Karpas-422 (cell line): ENCODE results near the gene SLC25A10. TPM values are rescaled to one million over a fixed set of nuclear protein-coding genes. Genes with fewer than 3 reads are reported as not detected.
"Not testable (repeated sequence)": the region's sequence is repeated elsewhere in the genome, so short reads cannot be mapped to it uniquely, and the experiment has no call there.

Experiments used
- DNase-seq: peaks from one replicate; pipeline ENCODE4 v3.0.0-alpha.2; 2015
- H2AFZ ChIP-seq: fragments of 200-600 bp; sonication (generic); 2 replicates; pipeline ENCODE4 v1.6.1; 2014; ENCODE audit warnings: antibody characterized with exemption, low read length, mixed read lengths
- H3K27ac ChIP-seq: fragments of 200-600 bp; sonication (generic); 2 replicates; pipeline ENCODE4 v1.5.1; 2014; ENCODE audit warnings: mild to moderate bottlenecking, low read length, moderate library complexity
- H3K27me3 ChIP-seq: fragments of 200-600 bp; sonication (generic); 2 replicates; pipeline ENCODE4 v1.6.1; 2014; ENCODE audit warnings: low read length, mixed read lengths
- H3K36me3 ChIP-seq: fragments of 200-600 bp; sonication (generic); 2 replicates; pipeline ENCODE4 v1.6.1; 2014; ENCODE audit warnings: low read length, mixed read lengths; ENCODE audit not compliant: insufficient read depth
- H3K4me1 ChIP-seq: fragments of 200-600 bp; sonication (generic); 2 replicates; pipeline ENCODE4 v1.6.1; 2014; ENCODE audit warnings: mild to moderate bottlenecking, low read length, mixed read lengths
- H3K4me2 ChIP-seq: fragments of 200-600 bp; sonication (generic); 2 replicates; pipeline ENCODE4 v1.6.1; 2014; ENCODE audit warnings: low read length, low read depth, mild to moderate bottlenecking; ENCODE audit not compliant: poor library complexity, severe bottlenecking
- H3K4me3 ChIP-seq: fragments of 200-600 bp; sonication (generic); 2 replicates; pipeline ENCODE4 v1.5.1; 2014; ENCODE audit warnings: mild to moderate bottlenecking, antibody characterized with exemption, low read length, mixed read lengths
- H3K79me2 ChIP-seq: fragments of 200-600 bp; sonication (generic); 2 replicates; pipeline ENCODE4 v1.6.1; 2014; ENCODE audit warnings: mild to moderate bottlenecking, low read length, mixed read lengths
- H3K9ac ChIP-seq: fragments of 200-600 bp; sonication (generic); 2 replicates; pipeline ENCODE4 v1.6.0; 2014; ENCODE audit warnings: low read length
- H3K9me2 ChIP-seq: fragments of 200-600 bp; sonication (generic), shearing (Covaris generic); replicated peaks from 2 replicates; pipeline ENCODE4 v1.6.0; 2014; ENCODE audit warnings: mild to moderate bottlenecking, low read length, moderate library complexity; ENCODE audit not compliant: insufficient read depth
- H3K9me3 ChIP-seq: fragments of 300-700, 200-600 bp; sonication (generic); 2 replicates; pipeline ENCODE4 v1.6.1; 2014; ENCODE audit warnings: low read length, mixed read lengths
- H4K20me1 ChIP-seq: fragments of 200-600 bp; sonication (generic); 2 replicates; pipeline ENCODE4 v1.6.1; 2014; ENCODE audit warnings: mild to moderate bottlenecking, antibody characterized with exemption, low read length, low read depth; ENCODE audit not compliant: insufficient read depth
- total RNA-seq: library from RNA; depleted of rRNA; stranded (reverse); fragments of >200 nt; shearing (Covaris generic); gene quantifications from 2 replicates; pipeline ENCODE4 v1.2.3, GENCODE V29; 2014; ENCODE audit warnings: low replicate concordance

Gene SLC25A10
- total RNA-seq, 1 experiment from 2014 or later = 8.6 TPM

DNA sequence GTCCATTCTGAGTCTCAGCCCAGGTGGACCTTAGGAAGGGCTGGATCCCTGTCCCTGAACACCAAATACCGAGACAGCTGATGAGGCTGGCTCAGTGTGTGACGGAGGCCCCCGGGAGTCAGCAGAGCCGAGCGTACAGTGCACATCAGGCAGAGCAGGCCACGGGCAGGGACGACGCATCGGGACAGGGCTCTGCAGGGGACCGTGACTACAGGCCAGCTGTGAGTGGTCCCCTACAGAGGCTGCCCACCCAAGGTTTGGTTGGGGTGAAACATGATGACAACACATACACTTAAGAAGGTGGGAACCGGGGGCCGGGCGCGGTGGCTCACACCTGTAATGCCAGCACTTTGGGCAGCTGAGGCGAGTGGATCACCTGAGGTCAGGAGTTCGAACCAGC is 39.1 kb upstream of the SLC25A10 start:
- no peaks in the 10 kb centered on the region for H4K20me1 ChIP-seq

DNA sequence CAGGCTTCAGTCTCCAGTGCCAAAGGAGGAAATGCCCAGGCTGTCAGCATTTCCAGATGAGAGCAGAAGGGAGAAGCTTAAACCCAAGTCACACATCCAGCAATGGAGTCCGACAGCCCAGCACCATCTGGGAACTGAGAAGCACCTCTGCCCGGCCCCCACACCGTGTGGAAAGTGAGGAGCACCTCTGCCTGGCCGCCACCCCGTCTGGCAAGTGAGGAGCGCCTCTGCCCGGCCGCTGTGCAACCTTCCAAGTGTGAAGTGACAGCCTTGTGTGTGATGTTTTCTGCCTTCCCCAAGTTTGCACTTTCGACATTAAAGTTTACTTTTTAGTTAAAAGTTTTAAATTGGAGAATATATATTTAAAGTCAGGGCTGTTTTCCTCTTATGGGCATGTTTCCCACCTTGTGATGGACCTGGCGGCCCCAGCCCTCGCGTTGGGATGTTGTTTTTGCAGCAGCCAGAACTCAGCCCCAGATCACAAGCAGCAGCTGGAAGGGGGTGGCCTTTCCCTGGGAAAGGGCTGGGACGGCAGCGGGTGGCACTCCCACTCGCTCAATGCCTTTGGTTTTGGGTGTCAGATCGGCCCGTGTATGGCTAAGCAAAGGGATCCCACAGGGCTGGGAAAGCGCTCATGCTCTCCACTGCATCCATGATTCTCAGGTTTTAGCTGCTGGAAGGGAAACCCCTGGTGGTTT is 38.4 kb upstream of the SLC25A10 start:
- no peaks in the 10 kb centered on the region for H3K9me3 ChIP-seq
- peaks cover 20% of the 10 kb centered on the region for H3K36me3 ChIP-seq
- no peak for DNase-seq
- H2AFZ ChIP-seq = no peak overlapping the region
- H4K20me1 ChIP-seq = no peaks in the 10 kb centered on the region
- H3K27ac ChIP-seq = no peak overlapping the region
- peaks cover 4% of the 10 kb centered on the region; the same call in 1 of the 2 replicates for H3K79me2 ChIP-seq
- H3K4me2 ChIP-seq = no peak overlapping the region
- no peaks in the 10 kb centered on the region for H3K4me1 ChIP-seq
- no peaks in the 10 kb centered on the region for H3K9me2 ChIP-seq
- H3K27me3 ChIP-seq = no peaks in the 10 kb centered on the region
- H3K4me3 ChIP-seq = no peak overlapping the region
- H3K9ac ChIP-seq = no peak overlapping the region

More for the DNA sequence above, 39.1 kb upstream of the SLC25A10 start:
- Histone ChIP-seq H3K36me3 (peaks cover 27% of the 10 kb centered on the region), H3K4me1 (peaks cover 6% of the 10 kb centered on the region), H3K79me2 (peaks cover 12% of the 10 kb centered on the region), H3K9ac (no peak overlapping the region), H3K9me2 (no peaks in the 10 kb centered on the region), H3K4me3 (no peak overlapping the region), H2AFZ (no peak overlapping the region), H3K9me3 (no peaks in the 10 kb centered on the region), H3K4me2 (no peak overlapping the region), H3K27ac (no peak overlapping the region), H3K27me3 (no peaks in the 10 kb centered on the region)
- DNase-seq = no peak

DNA sequence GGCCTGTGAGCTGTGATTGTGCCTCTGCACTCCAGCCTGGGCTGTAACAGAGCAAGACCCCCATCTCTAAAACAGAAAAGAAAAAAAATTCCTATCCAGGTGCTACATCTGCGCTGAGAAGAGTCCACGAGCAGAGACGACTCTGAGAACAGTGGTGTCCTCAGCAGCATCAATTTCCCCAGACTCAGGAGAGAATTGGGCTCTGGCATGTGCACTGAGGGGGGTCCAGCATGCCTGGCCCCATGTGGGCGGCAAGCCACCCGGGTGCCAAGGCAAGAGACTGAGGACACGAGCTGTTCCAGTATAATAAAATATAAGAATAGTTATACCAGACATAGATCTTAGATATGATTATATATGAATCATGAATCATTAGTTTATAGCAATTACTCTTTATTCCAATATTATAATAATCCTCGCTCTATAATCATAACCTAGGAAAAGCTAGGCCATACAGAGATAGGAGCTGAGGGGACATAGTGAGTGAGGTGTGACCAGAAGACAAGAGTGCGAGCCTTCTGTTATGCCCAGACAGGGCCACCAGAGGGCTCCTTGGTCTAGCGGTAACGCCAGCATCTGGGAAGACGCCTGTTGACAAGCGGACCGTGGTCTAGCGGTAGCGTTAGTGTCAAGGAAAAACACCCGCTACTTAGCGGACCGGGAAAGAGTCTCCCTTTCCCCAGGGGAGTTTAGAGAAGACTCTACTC is 36.4 kb upstream of the SLC25A10 start:
- H4K20me1 ChIP-seq, H3K4me1 ChIP-seq, H3K9me2 ChIP-seq, H3K4me2 ChIP-seq, H3K27ac ChIP-seq, H3K4me3 ChIP-seq, H3K27me3 ChIP-seq, H2AFZ ChIP-seq, H3K9ac ChIP-seq, H3K79me2 ChIP-seq, H3K9me3 ChIP-seq, H3K36me3 ChIP-seq: not testable (repeated sequence)
- DNase-seq = peak; percentile 69

- Histone ChIP-seq H3K27me3 (no peaks in the 10 kb centered on the region), H3K4me1 (no peaks in the 10 kb centered on the region; the same call in 1 of the 2 replicates), H4K20me1 (no peaks in the 10 kb centered on the region), H3K9ac (no peak overlapping the region), H3K36me3 (0 out of 2 replicates have a peak, but pooled peaks cover 3% of the 10 kb centered on the region), H3K9me3 (no peaks in the 10 kb centered on the region), H3K27ac (no peak overlapping the region), H2AFZ (no peak overlapping the region), H3K9me2 (no peaks in the 10 kb centered on the region), H3K4me3 (no peak overlapping the region), H3K4me2 (no peak overlapping the region), H3K79me2 (peaks cover 4% of the 10 kb centered on the region)
- DNase-seq = no peak
Observed at GRCh38 chr17:81676906-81677305, 35.2 kb upstream of the SLC25A10 start.

- no peak overlapping the region for H3K9ac ChIP-seq
- H3K27ac ChIP-seq = no peak overlapping the region
- no peaks in the 10 kb centered on the region for H3K9me2 ChIP-seq
- H3K4me1 ChIP-seq = peaks cover 15% of the 10 kb centered on the region
- H2AFZ ChIP-seq = no peak overlapping the region
- H3K36me3 ChIP-seq = no peaks in the 10 kb centered on the region
- no peak overlapping the region for H3K4me2 ChIP-seq
- peaks cover 34% of the 10 kb centered on the region for H3K79me2 ChIP-seq
- no peak overlapping the region for H3K4me3 ChIP-seq
- H4K20me1 ChIP-seq = peaks cover 16% of the 10 kb centered on the region
- no peak for DNase-seq
- H3K9me3 ChIP-seq = no peaks in the 10 kb centered on the region
- no peaks in the 10 kb centered on the region for H3K27me3 ChIP-seq
Observed at GRCh38 chr17:81680150-81680549, 31.9 kb upstream of the SLC25A10 start.

DNA sequence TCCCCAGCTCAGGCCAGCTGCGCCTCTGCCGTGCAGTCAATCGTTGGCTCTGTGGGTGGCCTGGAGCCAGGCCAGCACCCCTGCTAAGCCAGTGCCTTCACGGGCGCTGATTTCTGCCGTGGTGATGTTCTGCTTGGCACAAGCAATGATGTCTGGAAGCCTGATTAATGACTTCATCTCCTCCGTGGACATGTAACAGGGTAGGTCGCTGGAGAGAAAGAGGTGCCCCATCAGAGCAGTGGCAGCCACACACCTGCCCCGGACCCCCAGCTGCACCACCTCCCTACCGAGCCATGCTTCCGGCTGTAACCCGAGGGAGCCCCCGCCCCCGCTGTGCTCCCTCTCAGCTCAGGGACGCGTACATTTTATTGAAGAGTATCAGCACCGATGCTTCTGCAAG is 30.4 kb upstream of the SLC25A10 start:
- Histone ChIP-seq H3K9ac (no peak overlapping the region), H3K27me3 (no peaks in the 10 kb centered on the region), H3K36me3 (peaks cover 12% of the 10 kb centered on the region; the same call in 1 of the 2 replicates), H3K9me2 (no peaks in the 10 kb centered on the region), H3K4me3 (no peak overlapping the region), H3K27ac (no peak overlapping the region), H3K9me3 (no peaks in the 10 kb centered on the region), H2AFZ (no peak overlapping the region), H4K20me1 (peaks cover 28% of the 10 kb centered on the region), H3K4me1 (peaks cover 23% of the 10 kb centered on the region), H3K79me2 (peaks cover 48% of the 10 kb centered on the region), H3K4me2 (no peak overlapping the region)
- DNase-seq = no peak

- no peak for DNase-seq
- Histone ChIP-seq H3K4me1 (peaks cover 23% of the 10 kb centered on the region), H2AFZ (peak overlapping the region; percentile 55; the same call in 1 of the 2 replicates), H3K4me3 (peak overlapping the region; percentile 74), H3K27me3 (no peaks in the 10 kb centered on the region), H3K27ac (peak overlapping the region; percentile 45; the same call in 1 of the 2 replicates), H3K4me2 (peak overlapping the region; percentile 76), H3K36me3 (peaks cover 12% of the 10 kb centered on the region; the same call in 1 of the 2 replicates), H3K9me2 (no peaks in the 10 kb centered on the region), H3K9ac (peak overlapping the region; percentile 96), H4K20me1 (peaks cover 28% of the 10 kb centered on the region), H3K79me2 (peaks cover 57% of the 10 kb centered on the region), H3K9me3 (no peaks in the 10 kb centered on the region)
Observed at GRCh38 chr17:81682565-81683207, 29.4 kb upstream of the SLC25A10 start.

DNA sequence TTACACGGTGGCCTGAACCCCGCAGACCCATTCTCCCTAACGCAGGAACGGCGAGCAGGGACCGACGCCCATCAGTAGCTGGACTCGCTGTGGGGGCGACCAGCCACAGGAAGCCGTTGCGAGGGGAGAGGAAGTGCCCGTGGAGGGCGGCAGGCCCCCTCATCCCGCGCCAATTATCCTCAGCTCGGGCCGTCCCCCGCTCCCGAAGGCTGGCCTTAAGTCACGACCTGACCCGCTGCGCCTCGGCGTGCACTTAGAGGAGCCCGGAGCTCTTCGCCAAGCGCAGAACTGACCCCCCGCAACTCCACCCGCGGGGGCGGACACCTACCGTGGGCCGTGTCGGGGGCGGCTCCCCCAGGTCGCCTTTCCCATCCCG is 28.9 kb upstream of the SLC25A10 start:
- peak overlapping the region; percentile 45; the same call in 1 of the 2 replicates for H3K27ac ChIP-seq
- peaks cover 23% of the 10 kb centered on the region for H3K4me1 ChIP-seq
- no peaks in the 10 kb centered on the region for H3K27me3 ChIP-seq
- peak overlapping the region; percentile 74 for H3K4me3 ChIP-seq
- H3K9me3 ChIP-seq = no peaks in the 10 kb centered on the region
- H3K79me2 ChIP-seq = peaks cover 57% of the 10 kb centered on the region
- peaks cover 28% of the 10 kb centered on the region for H4K20me1 ChIP-seq
- peaks cover 15% of the 10 kb centered on the region; the same call in 1 of the 2 replicates for H3K36me3 ChIP-seq
- peak overlapping the region; percentile 76 for H3K4me2 ChIP-seq
- peak overlapping the region; percentile 96 for H3K9ac ChIP-seq
- H3K9me2 ChIP-seq = no peaks in the 10 kb centered on the region
- peak; percentile 66 for DNase-seq
- H2AFZ ChIP-seq = peak overlapping the region; percentile 55; the same call in 1 of the 2 replicates
